SU-DHL-6 (cell line): ENCODE results near the gene ACSL5.

Source experiments
- H2AFZ ChIP-seq: fragments of 200-600 bp; sonication (generic); 2 replicates; pipeline ENCODE4 v1.6.1; 2014; ENCODE audit warnings: low read depth, mild to moderate bottlenecking, moderate library complexity, mixed read lengths, antibody characterized with exemption, low read length; ENCODE audit not compliant: severe bottlenecking
- H3F3A ChIP-seq: fragments of 200-600 bp; shearing (Covaris generic); 2 replicates; pipeline ENCODE4 v1.6.0; 2016; ENCODE audit warnings: antibody characterized with exemption, mild to moderate bottlenecking; ENCODE audit not compliant: insufficient read depth
- H3K27ac ChIP-seq: fragments of 200-600 bp; sonication (generic); 2 replicates; pipeline ENCODE4 v1.5.1; 2016; ENCODE audit warnings: low read depth, mild to moderate bottlenecking, low read length, moderate library complexity, mixed read lengths
- H3K27me3 ChIP-seq: fragments of 200-600 bp; sonication (generic), shearing (Covaris generic); 2 replicates; pipeline ENCODE4 v1.6.0; 2014; ENCODE audit warnings: mild to moderate bottlenecking, low read length
- H3K36me3 ChIP-seq: fragments of 200-600 bp; sonication (generic); 2 replicates; pipeline ENCODE4 v1.6.1; 2014; ENCODE audit warnings: mild to moderate bottlenecking, low read length, mixed read lengths
- H3K4me2 ChIP-seq: fragments of 300-600, 200-600 bp; shearing (Covaris generic), sonication (generic); 2 replicates; pipeline ENCODE4 v1.6.0; 2014; ENCODE audit warnings: low read length, low read depth, mild to moderate bottlenecking; ENCODE audit not compliant: poor library complexity, severe bottlenecking
- H3K4me3 ChIP-seq: fragments of 200-600 bp; sonication (generic); 2 replicates; pipeline ENCODE4 v1.5.1; 2014; ENCODE audit warnings: antibody characterized with exemption, low read length, mild to moderate bottlenecking, mixed read lengths; ENCODE audit not compliant: insufficient read depth, poor library complexity, severe bottlenecking
- H3K79me2 ChIP-seq: fragments of 200-600 bp; sonication (generic); 2 replicates; pipeline ENCODE4 v1.6.1; 2014; ENCODE audit warnings: mild to moderate bottlenecking, low read length, moderate library complexity; ENCODE audit not compliant: insufficient read depth
- H3K9ac ChIP-seq: fragments of 200-600 bp; sonication (generic); 2 replicates; pipeline ENCODE4 v1.7.0; 2014; ENCODE audit warnings: mild to moderate bottlenecking, low read length
- H3K9me2 ChIP-seq: fragments of 200-600 bp; sonication (generic); replicated peaks from 2 replicates; pipeline ENCODE4 v1.6.1; 2014; ENCODE audit warnings: low read length; ENCODE audit not compliant: insufficient read depth
- H3K9me3 ChIP-seq: fragments of 200-600 bp; sonication (generic); 2 replicates; pipeline ENCODE4 v1.6.1; 2014; ENCODE audit warnings: low read length, mixed read lengths; ENCODE audit not compliant: insufficient read depth
- H4K20me1 ChIP-seq: fragments of 200-600 bp; sonication (generic); 2 replicates; pipeline ENCODE4 v1.6.1; 2014; ENCODE audit warnings: low read depth, mild to moderate bottlenecking, antibody characterized with exemption, low read length, moderate library complexity, mixed read lengths
- CTCF ChIP-seq: fragments of 200-600 bp; sonication (generic); IDR thresholded peaks from one replicate; pipeline ENCODE4 v1.5.1; 2017; ENCODE audit warnings: antibody characterized with exemption, mild to moderate bottlenecking, low read length, moderate library complexity; ENCODE audit not compliant: insufficient read depth, poor library complexity, severe bottlenecking
- EZH2phosphoT487 ChIP-seq: fragments of 200-600 bp; sonication (generic), shearing (Covaris generic); conservative IDR thresholded peaks from 2 replicates; pipeline ENCODE4 v1.6.1; 2018; ENCODE audit warnings: mild to moderate bottlenecking, antibody characterized with exemption, low read length, moderate library complexity, mixed read lengths

Gene ACSL5

DNA sequence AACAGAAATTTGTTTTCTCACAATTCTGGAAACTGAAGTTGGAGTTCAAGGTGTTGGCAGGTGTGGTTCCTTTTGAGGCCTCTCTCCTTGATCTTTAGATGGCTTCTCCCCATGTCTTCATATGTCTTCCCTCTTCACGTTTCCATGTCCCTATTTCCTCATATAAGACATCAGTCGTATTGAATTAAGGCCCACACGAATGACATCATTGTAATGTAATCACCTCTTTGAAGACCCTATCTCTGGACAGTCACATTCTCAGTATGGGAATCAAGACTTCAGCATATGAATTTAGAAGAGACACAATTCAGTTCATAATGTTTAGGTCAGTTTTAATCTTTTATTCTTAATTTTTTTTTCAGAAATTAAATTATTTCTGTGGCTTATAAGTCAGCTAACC is 92.9 kb downstream of the ACSL5 start:
- H3K9me2 ChIP-seq, result no peaks in the 10 kb centered on the region
- H2AFZ ChIP-seq, result no peak overlapping the region
- H3F3A ChIP-seq, result 0 out of 2 replicates have a peak, but pooled peaks cover 5% of the 10 kb centered on the region
- no peaks in the 10 kb centered on the region for H3K27me3 ChIP-seq
- TF ChIP-seq CTCF (no peak), EZH2phosphoT487 (no peak)
- no peaks in the 10 kb centered on the region for H4K20me1 ChIP-seq
- peaks cover 27% of the 10 kb centered on the region for H3K36me3 ChIP-seq
- H3K79me2 ChIP-seq, result no peaks in the 10 kb centered on the region
- no peak overlapping the region for H3K4me2 ChIP-seq
- no peaks in the 10 kb centered on the region for H3K9me3 ChIP-seq
- no peak overlapping the region for H3K27ac ChIP-seq
- no peak overlapping the region for H3K4me3 ChIP-seq
- H3K9ac ChIP-seq, result no peak overlapping the region

DNA sequence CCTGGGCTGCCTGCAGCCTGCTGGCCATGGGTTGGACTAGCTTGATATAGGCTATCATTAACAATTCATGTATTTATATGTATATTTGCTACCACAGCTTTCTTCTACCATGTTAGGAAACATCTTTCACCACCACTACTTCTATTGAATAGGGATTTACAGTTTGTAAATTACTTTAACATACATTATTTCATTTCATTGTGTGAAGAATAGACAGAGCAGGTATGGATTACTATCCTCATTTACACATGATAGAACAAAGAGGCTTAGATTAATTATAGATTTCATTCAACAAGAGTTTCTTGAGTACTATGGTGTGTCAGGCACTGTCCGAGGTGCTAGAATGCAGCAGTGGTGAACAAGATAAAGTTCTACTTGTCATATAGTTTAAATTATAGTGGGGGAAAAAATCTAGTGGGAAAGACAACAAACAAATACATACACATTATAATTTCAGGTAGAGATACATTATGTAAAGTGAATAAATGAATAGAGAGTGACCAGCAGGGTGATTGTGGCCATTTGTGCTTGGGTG is 93.7 kb downstream of the ACSL5 start:
- no peaks in the 10 kb centered on the region for H4K20me1 ChIP-seq
- H3K27me3 ChIP-seq, result no peaks in the 10 kb centered on the region
- no peak overlapping the region for H3K4me3 ChIP-seq
- H3F3A ChIP-seq, result 0 out of 2 replicates have a peak, but pooled peaks cover 5% of the 10 kb centered on the region
- no peak overlapping the region for H3K4me2 ChIP-seq
- no peak overlapping the region for H3K9ac ChIP-seq
- no peak for TF ChIP-seq EZH2phosphoT487
- TF ChIP-seq CTCF, result no peak
- no peaks in the 10 kb centered on the region for H3K9me3 ChIP-seq
- no peak overlapping the region for H3K27ac ChIP-seq
- H3K79me2 ChIP-seq, result peaks cover 7% of the 10 kb centered on the region; the same call in 1 of the 2 replicates
- no peak overlapping the region for H2AFZ ChIP-seq
- H3K36me3 ChIP-seq, result peaks cover 27% of the 10 kb centered on the region
- no peaks in the 10 kb centered on the region for H3K9me2 ChIP-seq

- TF ChIP-seq CTCF (peak; percentile 52), EZH2phosphoT487 (no peak)
- no peaks in the 10 kb centered on the region; the same call in 1 of the 2 replicates for H3K36me3 ChIP-seq
- no peaks in the 10 kb centered on the region for H3K27me3 ChIP-seq
- H4K20me1 ChIP-seq, result no peaks in the 10 kb centered on the region
- no peak overlapping the region for H3K27ac ChIP-seq
- no peak overlapping the region for H3K9ac ChIP-seq
- H2AFZ ChIP-seq, result no peak overlapping the region
- no peaks in the 10 kb centered on the region for H3K9me3 ChIP-seq
- 0 out of 2 replicates have a peak, but pooled peaks cover 5% of the 10 kb centered on the region for H3F3A ChIP-seq
- no peak overlapping the region for H3K4me3 ChIP-seq
- peaks cover 20% of the 10 kb centered on the region; the same call in 1 of the 2 replicates for H3K79me2 ChIP-seq
- H3K9me2 ChIP-seq, result no peaks in the 10 kb centered on the region
- no peak overlapping the region for H3K4me2 ChIP-seq
Measured at GRCh38 chr10:112471878-112472487, 98.1 kb downstream of the ACSL5 start.
